Measurements from ENCODE around the gene UTS2B.

DNA sequence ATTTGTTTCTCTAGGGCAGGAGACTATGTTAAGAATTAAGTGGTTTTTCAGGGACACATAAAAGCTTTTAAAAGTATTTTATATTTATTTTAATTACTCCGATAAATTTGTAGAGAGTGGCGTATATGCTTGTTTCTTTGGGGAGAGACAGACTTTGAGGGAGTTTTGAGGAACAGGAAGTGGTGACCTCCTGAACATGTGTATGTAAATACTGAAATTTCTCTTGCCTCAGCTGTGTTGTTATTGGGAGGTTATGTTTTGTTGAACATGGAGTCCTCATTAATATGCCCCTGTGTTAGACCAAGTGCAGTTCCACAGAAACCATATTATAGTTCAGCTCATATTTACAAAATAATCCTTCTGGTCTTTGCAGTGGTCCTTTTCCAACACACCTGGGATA, 41.8 kb upstream of the UTS2B start:
- TF ChIP-seq, protein P1, sequence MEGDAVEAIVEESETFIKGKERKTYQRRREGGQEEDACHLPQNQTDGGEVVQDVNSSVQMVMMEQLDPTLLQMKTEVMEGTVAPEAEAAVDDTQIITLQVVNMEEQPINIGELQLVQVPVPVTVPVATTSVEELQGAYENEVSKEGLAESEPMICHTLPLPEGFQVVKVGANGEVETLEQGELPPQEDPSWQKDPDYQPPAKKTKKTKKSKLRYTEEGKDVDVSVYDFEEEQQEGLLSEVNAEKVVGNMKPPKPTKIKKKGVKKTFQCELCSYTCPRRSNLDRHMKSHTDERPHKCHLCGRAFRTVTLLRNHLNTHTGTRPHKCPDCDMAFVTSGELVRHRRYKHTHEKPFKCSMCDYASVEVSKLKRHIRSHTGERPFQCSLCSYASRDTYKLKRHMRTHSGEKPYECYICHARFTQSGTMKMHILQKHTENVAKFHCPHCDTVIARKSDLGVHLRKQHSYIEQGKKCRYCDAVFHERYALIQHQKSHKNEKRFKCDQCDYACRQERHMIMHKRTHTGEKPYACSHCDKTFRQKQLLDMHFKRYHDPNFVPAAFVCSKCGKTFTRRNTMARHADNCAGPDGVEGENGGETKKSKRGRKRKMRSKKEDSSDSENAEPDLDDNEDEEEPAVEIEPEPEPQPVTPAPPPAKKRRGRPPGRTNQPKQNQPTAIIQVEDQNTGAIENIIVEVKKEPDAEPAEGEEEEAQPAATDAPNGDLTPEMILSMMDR (IDR thresholded peaks at IDR 0.05), result no peak
- no peak for TF ChIP-seq POLR2A (IDR thresholded peaks at IDR 0.05)

Measured in uterus (tissue), 2 donors.